Ovary (tissue), 9 donors: Measurements from ENCODE around the gene MEOX2. TPM values are rescaled to one million over a fixed set of nuclear protein-coding genes. Genes with fewer than 3 reads are reported as not detected.

ENCODE experiments used
- DNase-seq, 5 donors: peaks; one replicate each; pipeline ENCODE4 v3.0.0-alpha.2; 2019 to 2020
- H3K27ac ChIP-seq, 2 donors: fragments of 200-600 bp; one replicate each; pipeline versions ENCODE4 v1.5.1 to v1.8.0; 2019 to 2022
- H3K27me3 ChIP-seq: fragments of 200-600 bp; one replicate; pipeline ENCODE4 v1.8.0; 2022
- H3K36me3 ChIP-seq: fragments of 200-600 bp; sonication (generic); one replicate; pipeline ENCODE4 v1.5.1; 2019
- H3K4me1 ChIP-seq: one replicate; pipeline ENCODE4 v1.8.1; 2013; ENCODE audit warnings: mild to moderate bottlenecking, moderate library complexity; ENCODE audit not compliant: insufficient read depth
- H3K4me3 ChIP-seq: fragments of 200-600 bp; sonication (generic); one replicate; pipeline ENCODE4 v1.5.1; 2017
- H3K9me3 ChIP-seq, 2 donors: fragments of 200-600 bp in 1 of 2; sonication (generic) in 1 of 2; one replicate each; pipeline versions ENCODE4 v1.5.1 to v1.8.1; 2013 to 2019; ENCODE audit warnings: mild to moderate bottlenecking in 1 of 2, moderate library complexity in 1 of 2
- CTCF ChIP-seq, 3 donors: fragments of 450-650 bp in 2 of 3; fragments of 200-600 bp in 1 of 3; IDR thresholded peaks; one replicate each; pipeline versions ENCODE4 v1.5.1 to v1.8.0; 2016 to 2022; ENCODE audit warnings: antibody characterized with exemption in 3 of 3, mild to moderate bottlenecking in 1 of 3
- EP300 ChIP-seq: sonication (generic); formaldehyde crosslinking; IDR thresholded peaks from one replicate; pipeline ENCODE4 v1.6.1; 2017; ENCODE audit warnings: antibody characterized with exemption
- POLR2A ChIP-seq: fragments of 450-650 bp; IDR thresholded peaks from one replicate; pipeline ENCODE4 v1.6.1; 2017; ENCODE audit warnings: antibody characterized with exemption, mild to moderate bottlenecking, moderate library complexity
- WGBS, 3 donors: extraction: QIAGEN DNeasy Blood & Tissue Kit in 1 of 3; methylation state at CpG; one replicate each; pipeline versions ENCODE4 v1.1.5 to v1.1.7; 2013 to 2017; 5-methylcytosine and 5-hydroxymethylcytosine counted together
- intact Hi-C, 4 donors: fragments of 100-400 bp; cut with DNase I; formaldehyde crosslinking; loops; one replicate each; pipeline versions ENCODE4 v1.11.0 to v1.15.1; 2022 to 2023
- polyA plus RNA-seq, 2 donors: library from polyadenylated mRNA; stranded (reverse); fragments of 200-250 nt in 1 of 2; fragments of 350-450 nt in 1 of 2; fragmentation: Illumina TruSeq in 1 of 2; extraction: RNeasy Lipid Tissue Mini Kit (QIAGEN cat#74804) in 1 of 2; gene quantifications; one replicate each; pipeline ENCODE4 v1.2.3, GENCODE V29; 2013 to 2014
- total RNA-seq, 7 donors: library from RNA; depleted of rRNA in 2 of 7; stranded (reverse); fragments of >200 nt in 2 of 7; fragmentation: NEBNext Ultra II Directional in 3 of 7; extraction: Animal tissue kit (Norgen Biotek cat#: 25700) in 3 of 7; gene quantifications; one replicate each; pipeline versions ENCODE4 v1.1.0 to v1.2.4, GENCODE V29; 2016 to 2023
- donor health status: DM: no; HTN: no; CAD: no; lungs with moderate emphysema.
- donor health status: DM: no; HTN: no; CAD: no.
- donor health status: Bipolar disorder and iron deficiency.
- donor health status: DM: yes; HTN: yes; CAD: no.
- donor health status: DM: no; HTN: no; CAD: no.
- donor health status: DM: yes; HTN: yes; CAD: no.

The MEOX2 gene
- total and polyA plus RNA-seq, 9 donors, result 1.3 to 15.4 (median 1.6) TPM

- TF ChIP-seq EP300 (no peak), POLR2A (no peak), CTCF (IDR thresholded peaks at IDR 0.05) (no peak)
- H3K27ac ChIP-seq, result no peak overlapping the region
- H3K9me3 ChIP-seq, result no peaks in the 10 kb centered on the region
- WGBS, 3 donors, result 88 to 93% (median 91%) methylated on average over 3 of the region's 3 CpGs
- H3K27me3 ChIP-seq, result no peaks in the 10 kb centered on the region
- no peaks in the 10 kb centered on the region for H3K4me1 ChIP-seq
- intact Hi-C loops, result no loop called here
- H3K36me3 ChIP-seq, result no peaks in the 10 kb centered on the region
- H3K4me3 ChIP-seq, result no peak overlapping the region
- no peak for DNase-seq
These were observed 7.8 kb downstream of the MEOX2 start for GRCh38 chr7:15678653-15679052.

- intact Hi-C loops, result no loop called here
- Histone ChIP-seq H3K9me3 (no peaks in the 10 kb centered on the region), H3K4me1 (no peaks in the 10 kb centered on the region), H3K27ac (no peak overlapping the region), H3K27me3 (no peaks in the 10 kb centered on the region), H3K4me3 (no peak overlapping the region), H3K36me3 (no peaks in the 10 kb centered on the region)
- DNase-seq, result no peak
- WGBS, 3 donors, result 87 to 93% (median 91%) methylated on average over 2 of the region's 2 CpGs
- TF ChIP-seq POLR2A, result no peak
- no peak for TF ChIP-seq CTCF (IDR thresholded peaks at IDR 0.05)
- no peak for TF ChIP-seq EP300
These were observed 11.1 kb downstream of the MEOX2 start for GRCh38 chr7:15675379-15675778.

GRCh38 chr7:15674586-15674985 is 11.9 kb downstream of the MEOX2 start:
- no peak for TF ChIP-seq EP300
- TF ChIP-seq CTCF (IDR thresholded peaks at IDR 0.05), result no peak
- TF ChIP-seq POLR2A, result no peak
- Histone ChIP-seq H3K4me3 (no peak overlapping the region), H3K9me3 (no peaks in the 10 kb centered on the region), H3K27ac (no peak overlapping the region), H3K36me3 (no peaks in the 10 kb centered on the region), H3K27me3 (no peaks in the 10 kb centered on the region), H3K4me1 (no peaks in the 10 kb centered on the region)
- intact Hi-C loops, result no loop called here
- no peak for DNase-seq

- Histone ChIP-seq H3K9me3 (no peaks in the 10 kb centered on the region), H3K4me1 (no peaks in the 10 kb centered on the region), H3K27ac (no peak overlapping the region), H3K36me3 (no peaks in the 10 kb centered on the region), H3K27me3 (no peaks in the 10 kb centered on the region), H3K4me3 (no peak overlapping the region)
- WGBS, 3 donors, result 55 to 70% (median 61%) methylated on average over 10 of the region's 10 CpGs
- DNase-seq, result no peak
- TF ChIP-seq EP300, result no peak
- TF ChIP-seq CTCF (IDR thresholded peaks at IDR 0.05), result no peak
- no peak for TF ChIP-seq POLR2A
- intact Hi-C loops, result no loop called here
These were observed 16.9 kb downstream of the MEOX2 start for GRCh38 chr7:15669443-15670090.
